Neural cell (in vitro differentiated cells): Measurements from ENCODE around the gene LRP1.

Source experiments
- CTCF ChIP-seq: fragments of 450-650 bp; IDR thresholded peaks from 2 replicates; pipeline ENCODE4 v1.5.1; 2014; ENCODE audit warnings: antibody characterized with exemption, mild to moderate bottlenecking, moderate library complexity; ENCODE audit not compliant: poor library complexity, severe bottlenecking
- EP300 ChIP-seq: fragments of 450-650 bp; conservative IDR thresholded peaks from 2 replicates; pipeline ENCODE4 v1.6.1; 2014; ENCODE audit warnings: antibody characterized with exemption, mild to moderate bottlenecking, moderate library complexity; ENCODE audit not compliant: poor library complexity, severe bottlenecking
- EZH2 ChIP-seq: fragments of 200-600, 300-800 bp; shearing (Covaris generic), sonication (generic); IDR thresholded peaks from 2 replicates; pipeline ENCODE4 v1.6.1; 2014; ENCODE audit warnings: antibody characterized with exemption, low read length, borderline replicate concordance, mild to moderate bottlenecking; ENCODE audit not compliant: insufficient read depth, poor library complexity, severe bottlenecking
- MXI1 ChIP-seq: fragments of 450-650 bp; conservative IDR thresholded peaks from 2 replicates; pipeline ENCODE4 v1.6.1; 2014; ENCODE audit warnings: antibody characterized with exemption, mild to moderate bottlenecking; ENCODE audit not compliant: poor library complexity, severe bottlenecking
- POLR2AphosphoS5 ChIP-seq: IDR thresholded peaks from 2 replicates; pipeline ENCODE4 v1.6.1; 2012
- RAD21 ChIP-seq: fragments of 450-650 bp; conservative IDR thresholded peaks from 2 replicates; pipeline ENCODE4 v1.6.1; 2014; ENCODE audit warnings: antibody characterized with exemption, mild to moderate bottlenecking, moderate library complexity
- REST ChIP-seq: IDR thresholded peaks from 2 replicates; pipeline ENCODE4 v1.6.1; 2012; ENCODE audit warnings: borderline replicate concordance
- SMC3 ChIP-seq: fragments of 450-650 bp; conservative IDR thresholded peaks from 2 replicates; pipeline ENCODE4 v1.6.1; 2014; ENCODE audit warnings: antibody characterized with exemption, mild to moderate bottlenecking, moderate library complexity; ENCODE audit not compliant: poor library complexity
- TAF1 ChIP-seq: IDR thresholded peaks from 2 replicates; pipeline ENCODE4 v1.6.1; 2012; ENCODE audit warnings: low read depth

GRCh38 chr12:57238854-57239554 is 110.7 kb downstream of the LRP1 start:
- peak; percentile 100 for TF ChIP-seq CTCF
- TF ChIP-seq EP300, result no peak
- TF ChIP-seq EZH2, result no peak
- peak; percentile 25 for TF ChIP-seq MXI1
- no peak for TF ChIP-seq POLR2AphosphoS5
- TF ChIP-seq REST, result no peak
- peak; percentile 79 for TF ChIP-seq RAD21
- TF ChIP-seq SMC3, result peak; percentile 77
- TF ChIP-seq TAF1, result peak; percentile 62
